Hepatocyte (in vitro differentiated cells): ENCODE results near the gene SLC2A4.

Experiments
- CTCF ChIP-seq: fragments of 200-600 bp; sonication (generic); IDR thresholded peaks from 2 replicates; pipeline ENCODE4 v1.5.1; 2016; ENCODE audit warnings: antibody characterized with exemption, mild to moderate bottlenecking; ENCODE audit not compliant: poor library complexity
- EZH2phosphoT487 ChIP-seq: fragments of 200-600 bp; sonication (generic); IDR thresholded peaks from one replicate; pipeline ENCODE4 v1.6.1; 2018; ENCODE audit warnings: antibody characterized with exemption, mild to moderate bottlenecking, low read depth, moderate library complexity; ENCODE audit not compliant: unreplicated experiment, severe bottlenecking

GRCh38 chr17:7284911-7285310 is 3.4 kb downstream of the SLC2A4 start:
- TF ChIP-seq EZH2phosphoT487 (no peak), CTCF (no peak)
